22Rv1 (cell line): ENCODE data around the gene EIF3L.

ENCODE experiments used
- H3K27ac ChIP-seq: fragments of 450-650 bp; 2 replicates; pipeline ENCODE4 v1.5.1; 2017
- CTCF ChIP-seq: fragments of 450-650 bp; IDR thresholded peaks from 2 replicates; pipeline ENCODE4 v1.5.1; 2017; ENCODE audit warnings: mild to moderate bottlenecking
- ZFX ChIP-seq: fragments of 450-650 bp; IDR thresholded peaks from 2 replicates; pipeline ENCODE4 v1.6.1; 2017; ENCODE audit warnings: antibody characterized with exemption, borderline replicate concordance

The EIF3L gene

GRCh38 chr22:37930952-37931440 lies 81.8 kb downstream of the EIF3L start:
- no peak overlapping the region for H3K27ac ChIP-seq
- TF ChIP-seq ZFX: no peak
- peak; percentile 25 for TF ChIP-seq CTCF

GRCh38 chr22:37931893-37932389 lies 82.7 kb downstream of the EIF3L start:
- H3K27ac ChIP-seq: no peak overlapping the region
- TF ChIP-seq ZFX (no peak), CTCF (no peak)

- TF ChIP-seq ZFX: no peak
- H3K27ac ChIP-seq: no peak overlapping the region
These were observed 83.2 kb downstream of the EIF3L start for GRCh38 chr22:37932401-37932800.

- peak overlapping the region; percentile 61 for H3K27ac ChIP-seq
- TF ChIP-seq ZFX (no peak), CTCF (no peak)
These were observed 83.8 kb downstream of the EIF3L start for GRCh38 chr22:37932821-37933578.

GRCh38 chr22:37933711-37934376 lies 84.6 kb downstream of the EIF3L start:
- TF ChIP-seq CTCF (peak; percentile 99), ZFX (no peak)
- peak overlapping the region; percentile 61 for H3K27ac ChIP-seq
